Posterior vena cava (tissue), 2 donors: ENCODE measurements around the gene CYSLTR2. TPM values are rescaled to one million over a fixed set of nuclear protein-coding genes. Genes with fewer than 3 reads are reported as not detected.

ENCODE experiments used
- DNase-seq: peaks from one replicate; pipeline ENCODE4 v3.0.0-alpha.2; 2020; ENCODE audit warnings: low spot score
- intact Hi-C, 2 donors: fragments of 100-400 bp; cut with DNase I; formaldehyde crosslinking; loops; one replicate each; pipeline versions ENCODE4 v1.14.1 to v1.14.2; 2022 to 2023
- long read RNA-seq, 2 donors: library from polyadenylated mRNA; unstranded; transcript quantifications; one replicate each; pipeline ENCODE4 v2.0.0, GENCODE V29; 2020 to 2021
- total RNA-seq, 2 donors: library from RNA; stranded (reverse); fragmentation: NEBNext Ultra II Directional; extraction: Animal tissue kit (Norgen Biotek cat#: 25700); gene quantifications; one replicate each; pipeline ENCODE4 v1.2.1, GENCODE V29; 2021
- donor health status: DM: yes; HTN: yes; CAD: no.
- donor health status: DM: yes; HTN: yes; CAD: no.

The CYSLTR2 gene, protein sequence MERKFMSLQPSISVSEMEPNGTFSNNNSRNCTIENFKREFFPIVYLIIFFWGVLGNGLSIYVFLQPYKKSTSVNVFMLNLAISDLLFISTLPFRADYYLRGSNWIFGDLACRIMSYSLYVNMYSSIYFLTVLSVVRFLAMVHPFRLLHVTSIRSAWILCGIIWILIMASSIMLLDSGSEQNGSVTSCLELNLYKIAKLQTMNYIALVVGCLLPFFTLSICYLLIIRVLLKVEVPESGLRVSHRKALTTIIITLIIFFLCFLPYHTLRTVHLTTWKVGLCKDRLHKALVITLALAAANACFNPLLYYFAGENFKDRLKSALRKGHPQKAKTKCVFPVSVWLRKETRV
- 1 to 10 TPM in 1 of 2 donors, under 1 TPM in 1; 0.86 to 2.2 TPM for total RNA-seq
- long read RNA-seq, donor 1 = 0 reads
- long read RNA-seq, donor 2 = 0 reads

DNA sequence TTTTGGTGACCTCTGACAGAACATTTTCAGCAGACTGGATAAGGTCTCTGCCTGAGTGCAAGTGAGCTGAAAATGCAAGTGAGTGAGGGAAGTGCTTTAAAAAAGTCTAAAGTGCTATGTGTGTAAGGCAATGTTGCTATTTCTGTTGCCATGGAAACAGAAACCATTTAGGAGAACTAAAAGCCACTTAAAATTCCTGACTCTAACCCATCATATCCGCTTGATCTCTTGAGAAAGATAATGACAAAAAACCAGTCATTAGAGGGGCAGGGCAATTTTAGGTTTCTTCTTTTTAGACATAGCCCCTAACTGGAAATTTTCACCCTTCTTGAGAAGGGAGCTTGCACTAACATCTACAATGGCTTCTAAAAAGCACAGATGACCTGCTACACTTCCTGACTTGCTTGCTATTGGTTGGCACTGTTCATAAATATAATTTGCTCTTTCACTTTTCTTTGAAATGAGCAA, at the start of gene CYSLTR2:
TSS of gene CYSLTR2 (plus strand) at position 458 of the 468 bp plus-strand sequence. CDS start 52,889 bp downstream, outside the sequence.
- intact Hi-C loops = no loop called here
- no peak for DNase-seq

DNA sequence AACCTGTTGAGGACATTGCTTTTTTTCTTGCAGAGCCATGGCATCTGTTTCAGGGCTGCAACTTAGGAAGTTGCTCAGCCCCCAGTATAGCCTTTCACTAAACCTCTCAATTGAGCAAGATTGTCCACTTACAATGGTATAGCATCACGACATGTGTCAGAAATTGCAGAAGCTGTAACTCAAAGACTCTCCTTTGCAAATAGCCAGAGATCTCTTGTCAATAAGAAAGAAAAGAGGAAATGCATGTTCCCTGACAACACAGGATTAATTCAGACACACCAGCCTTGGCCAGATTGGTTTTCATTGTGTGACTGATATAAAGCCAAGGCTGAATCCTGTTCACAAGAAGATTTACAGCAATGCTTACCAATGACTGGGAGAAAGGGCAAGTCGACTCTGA, 38.7 kb upstream of the CYSLTR2 start:
- intact Hi-C loops = no loop called here
- no peak for DNase-seq

DNA sequence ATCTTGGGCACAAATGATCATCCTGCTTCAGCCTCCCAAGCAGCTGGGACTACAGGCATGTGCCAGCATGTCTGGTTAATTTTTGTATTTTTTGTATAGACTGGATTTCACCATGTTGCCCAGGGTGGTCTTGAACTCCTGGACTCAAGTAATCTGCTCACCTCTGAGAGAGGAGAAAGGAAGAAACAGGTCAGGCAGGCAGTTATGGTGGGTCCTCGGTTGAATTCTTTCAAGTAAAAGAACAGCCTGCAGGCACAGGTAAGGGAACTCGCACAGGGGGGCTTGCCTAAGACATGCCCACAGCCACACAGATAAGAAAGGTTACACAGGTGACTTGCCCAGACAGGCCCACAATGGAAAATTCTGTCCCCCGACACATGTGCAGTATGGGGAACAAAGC, 34.8 kb upstream of the CYSLTR2 start:
- intact Hi-C loops = no loop called here
- DNase-seq = no peak

DNA sequence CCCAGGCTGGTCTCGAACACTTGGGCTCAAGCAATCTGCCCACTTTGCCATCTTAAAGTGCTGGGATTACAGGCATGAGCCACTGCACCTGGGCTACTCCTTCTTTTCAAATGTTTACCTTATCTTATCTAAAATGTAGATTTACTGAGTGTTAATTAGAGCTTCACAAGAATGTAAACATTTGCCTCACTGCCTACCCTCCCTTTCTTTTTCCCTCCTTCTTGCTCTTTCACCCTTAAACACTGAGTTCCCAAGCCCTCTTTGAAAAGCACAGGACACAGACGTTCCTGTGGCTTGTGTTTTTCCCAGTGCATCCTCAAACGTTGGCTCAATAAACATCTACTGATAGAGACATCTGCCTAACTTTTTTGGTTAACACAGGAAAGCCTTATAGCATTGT, 32.7 kb upstream of the CYSLTR2 start:
- intact Hi-C loops = no loop called here

DNA sequence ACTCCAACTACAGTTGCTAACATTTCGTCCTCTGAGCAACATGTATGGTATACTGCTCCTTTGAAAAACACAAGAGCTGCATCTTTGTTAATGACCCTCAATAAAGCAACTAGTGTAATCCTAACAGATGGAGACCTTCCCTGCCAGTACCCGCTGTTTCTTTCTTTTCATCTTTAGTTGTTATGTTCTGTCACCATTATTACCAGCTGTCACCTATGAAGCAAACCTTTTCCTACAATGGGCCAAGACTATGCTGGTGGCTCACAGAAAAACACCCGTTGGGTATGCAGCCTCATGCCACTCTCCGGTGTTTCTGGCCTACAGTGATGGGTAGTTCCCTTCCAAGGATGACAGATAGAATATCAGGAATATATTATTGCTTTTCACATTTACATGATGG, 29.7 kb upstream of the CYSLTR2 start:
- no peak for DNase-seq
- intact Hi-C loops = no loop called here

More for the DNA sequence above, 32.7 kb upstream of the CYSLTR2 start:
- DNase-seq = no peak

DNA sequence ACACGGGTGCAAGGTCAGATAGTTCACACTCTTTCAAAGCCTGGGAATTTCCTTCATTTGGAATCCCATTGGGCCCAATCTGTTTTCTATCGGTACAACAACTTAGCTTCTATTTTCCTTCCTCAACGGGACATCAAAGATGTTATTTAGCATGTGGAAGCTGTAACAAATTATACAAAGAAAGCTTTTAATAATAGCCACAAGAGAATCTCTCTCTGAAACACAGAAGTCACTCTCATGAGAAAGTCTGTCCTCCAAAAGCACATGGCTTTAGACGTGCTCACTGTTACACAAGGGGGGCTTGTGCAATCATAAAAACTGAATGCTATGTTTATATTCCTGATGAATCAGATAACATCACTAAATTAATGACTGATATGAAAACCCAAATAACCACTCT, 28.9 kb upstream of the CYSLTR2 start:
- intact Hi-C loops = no loop called here

DNA sequence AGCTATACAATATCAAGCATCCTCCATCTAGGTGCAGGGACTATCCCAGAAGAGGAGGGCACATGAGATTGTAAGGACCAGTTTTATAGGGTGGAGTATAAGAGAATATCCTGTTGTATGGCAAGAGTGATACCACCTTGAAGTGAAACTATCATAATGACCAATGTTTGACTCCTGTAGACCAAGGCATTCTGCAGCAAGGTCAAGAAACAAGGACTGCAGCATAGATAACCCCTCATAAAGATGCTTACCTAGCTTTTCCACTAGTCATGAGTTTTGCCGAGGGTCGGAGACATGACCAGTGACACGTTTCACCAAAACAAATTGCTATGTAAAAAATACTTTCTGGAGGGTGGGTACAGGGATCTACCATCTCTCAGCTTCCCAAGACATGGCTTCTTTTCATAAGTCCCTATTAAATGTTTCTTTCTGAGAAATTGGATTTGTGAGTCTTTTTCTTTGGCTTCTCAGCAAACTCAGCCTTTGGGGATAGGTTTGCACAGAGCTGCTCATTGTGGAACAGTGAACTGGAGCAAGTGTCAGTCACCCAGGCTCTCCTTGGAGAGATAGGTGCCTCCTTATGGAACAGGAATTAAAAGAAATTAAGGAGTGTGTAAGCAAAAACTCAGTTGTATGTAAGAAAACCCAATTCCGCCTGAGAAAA, 28.2 kb upstream of the CYSLTR2 start:
- no peak for DNase-seq
- intact Hi-C loops = no loop called here

More for the DNA sequence above, 28.9 kb upstream of the CYSLTR2 start:
- no peak for DNase-seq

DNA sequence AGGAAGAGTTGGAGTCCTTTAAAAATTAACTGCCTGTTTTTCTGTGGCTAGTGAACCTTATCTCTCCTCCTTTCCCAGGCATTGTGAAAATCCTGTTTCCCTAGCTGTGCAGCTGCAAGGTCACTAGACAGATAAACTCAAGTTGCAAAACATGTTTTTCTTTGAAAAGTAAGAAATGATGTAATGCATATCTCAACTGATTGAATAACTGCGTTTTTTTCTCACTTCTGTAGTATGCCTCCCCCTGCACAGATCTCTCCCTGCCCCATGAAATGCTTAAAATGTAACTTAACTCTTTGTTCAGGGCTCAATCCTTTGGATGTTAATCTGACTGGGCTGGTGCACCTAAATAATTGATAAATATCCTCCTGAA, 27.7 kb upstream of the CYSLTR2 start:
- intact Hi-C loops = no loop called here
- DNase-seq = no peak

DNA sequence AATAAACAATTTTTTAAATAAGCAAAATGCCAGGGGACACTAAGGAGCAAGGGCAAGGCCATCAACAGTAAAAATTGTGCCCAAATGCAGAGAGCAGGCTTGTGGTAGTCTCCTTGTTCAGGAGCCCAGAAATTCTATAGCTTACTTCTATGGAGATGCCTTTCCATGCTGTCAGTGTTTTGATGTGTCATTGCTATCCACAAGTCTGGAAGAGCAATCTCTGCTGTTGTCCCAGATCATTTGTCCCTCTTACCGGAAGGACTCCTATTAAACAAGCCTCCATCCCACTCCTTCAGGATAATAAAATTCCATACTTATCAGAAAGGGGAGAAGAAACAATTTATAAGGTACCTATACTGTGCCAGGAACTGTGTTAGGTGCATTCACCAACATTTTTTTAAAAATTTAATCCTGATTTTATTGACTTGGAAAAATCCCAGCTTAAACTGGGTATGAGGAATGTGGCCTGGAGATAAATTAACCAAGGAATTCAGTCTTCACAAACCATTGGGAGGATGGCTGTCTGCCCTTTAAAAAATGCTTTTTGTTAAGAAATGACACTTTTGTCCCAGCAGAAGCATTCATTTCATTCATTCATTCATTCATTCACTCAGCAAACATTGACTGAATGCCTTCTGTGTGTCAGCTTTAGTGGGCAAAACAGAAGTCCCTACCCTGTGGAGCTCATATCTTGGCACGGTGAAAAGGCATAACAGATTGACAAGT, 26.8 kb upstream of the CYSLTR2 start:
- no peak for DNase-seq
- intact Hi-C loops = no loop called here

DNA sequence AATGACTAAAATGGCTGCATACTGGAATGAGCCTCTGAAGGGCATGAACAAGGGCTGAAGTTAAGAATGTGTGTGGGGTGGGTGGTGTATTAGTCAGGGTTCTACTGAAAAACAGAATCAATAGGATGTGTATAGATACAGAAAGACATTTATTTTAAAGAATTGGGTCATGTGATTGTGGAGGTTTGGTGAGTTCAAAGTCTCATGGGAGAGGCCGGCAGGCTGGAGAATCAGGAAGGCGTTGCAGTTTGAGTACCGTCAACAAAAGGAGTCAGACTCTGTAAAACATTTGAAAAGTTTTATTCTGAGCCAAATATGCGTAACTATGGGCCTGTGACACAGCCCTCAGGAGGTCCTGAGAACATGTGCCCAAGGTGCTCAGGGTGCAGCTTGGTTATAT, 24.5 kb upstream of the CYSLTR2 start:
- no peak for DNase-seq
- intact Hi-C loops = no loop called here

DNA sequence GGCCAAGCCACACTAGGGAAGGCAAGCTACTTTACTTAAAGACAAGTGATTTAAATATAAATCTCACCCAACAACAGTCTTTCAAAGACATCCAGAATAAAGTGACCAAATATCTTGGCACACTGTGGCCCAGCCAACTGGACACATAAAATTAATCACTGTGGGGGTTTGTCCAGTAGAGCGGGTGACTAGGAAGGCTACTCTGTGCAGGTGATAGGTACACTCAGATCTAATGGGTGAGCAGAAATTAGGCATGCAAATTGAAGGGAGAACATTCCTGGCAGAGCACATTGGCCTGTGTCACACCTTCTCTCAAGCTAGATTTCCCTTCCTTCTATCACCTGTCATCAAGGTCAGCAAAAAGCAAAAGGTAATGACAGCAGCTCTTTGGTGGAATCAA, 23.4 kb upstream of the CYSLTR2 start:
- intact Hi-C loops = no loop called here
- no peak for DNase-seq

DNA sequence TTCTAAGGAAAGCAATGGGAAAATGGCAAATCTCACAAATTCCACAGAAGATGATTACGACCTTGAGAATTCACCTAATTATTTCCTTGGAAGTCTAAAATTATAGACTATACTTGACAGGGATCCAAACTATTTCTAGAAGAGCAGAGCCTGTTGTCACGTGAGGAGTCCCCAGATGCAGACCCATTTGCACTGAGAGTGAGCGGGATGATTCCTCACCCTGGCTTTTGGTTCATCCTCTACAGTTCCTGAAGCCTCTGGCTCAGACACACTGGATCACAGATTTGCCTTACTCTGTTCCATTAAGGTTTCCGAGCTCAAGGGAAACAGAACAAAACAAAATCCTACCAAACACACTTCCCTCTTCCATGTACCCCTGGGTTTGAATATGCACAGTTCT, 23.0 kb upstream of the CYSLTR2 start:
- intact Hi-C loops = no loop called here
- no peak for DNase-seq

DNA sequence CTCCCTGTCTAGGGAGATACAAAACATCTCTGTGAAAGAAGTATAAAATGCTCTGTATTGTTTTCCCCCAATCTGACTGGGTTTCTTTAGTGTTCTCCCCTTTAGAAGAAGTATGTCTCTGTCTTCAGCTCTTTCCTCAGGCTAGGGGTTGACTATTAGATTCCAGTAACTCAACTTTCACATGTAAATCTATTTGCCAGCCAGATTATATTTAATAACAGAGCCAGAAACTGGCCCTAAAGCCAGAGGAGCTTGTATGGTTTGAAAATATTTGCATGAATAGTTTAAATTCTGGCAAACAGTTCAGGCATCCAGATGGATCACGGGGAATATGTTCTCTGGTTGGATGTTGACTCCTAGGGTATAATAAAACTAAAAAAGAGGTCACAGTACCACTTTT, 22.3 kb upstream of the CYSLTR2 start:
- intact Hi-C loops = no loop called here
- no peak for DNase-seq

DNA sequence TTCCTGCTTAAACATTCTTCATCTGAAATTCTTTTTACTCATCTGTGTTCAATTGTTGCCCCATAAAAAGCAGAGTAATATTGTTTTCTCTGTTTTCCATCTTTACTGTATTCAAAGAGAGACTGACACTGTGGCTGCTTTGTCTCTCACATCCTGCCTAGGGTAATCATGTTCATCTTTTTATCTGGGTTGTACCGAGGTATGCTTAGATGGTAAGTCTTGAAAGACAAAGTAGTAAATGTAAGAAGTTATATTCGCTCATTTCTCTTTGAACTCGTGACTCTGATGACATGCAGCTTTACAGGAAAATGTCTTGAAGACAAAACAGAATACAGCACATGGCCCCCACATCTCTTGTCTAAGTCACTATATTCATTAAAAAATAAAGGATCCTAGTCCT, 20.0 kb upstream of the CYSLTR2 start:
- intact Hi-C loops = no loop called here
- no peak for DNase-seq

DNA sequence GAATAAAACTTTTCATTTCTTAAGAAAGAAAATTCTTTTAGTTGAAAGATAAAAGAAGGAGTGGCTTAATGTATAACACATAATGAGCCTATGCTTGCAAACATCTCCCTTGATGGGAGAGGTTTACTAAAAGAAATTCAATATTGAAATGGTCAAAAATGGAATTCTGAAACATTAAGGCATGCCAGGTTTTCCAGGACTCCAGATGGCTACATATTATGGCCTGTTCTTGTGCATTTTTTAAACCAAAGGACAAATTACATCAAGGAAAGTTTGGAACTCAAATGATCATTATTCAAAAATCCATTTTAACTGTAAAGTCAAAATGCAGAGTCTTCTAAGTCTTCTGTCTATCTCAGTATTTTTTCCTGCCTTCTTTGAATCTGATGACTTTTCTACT, 19.1 kb upstream of the CYSLTR2 start:
- DNase-seq = no peak
- intact Hi-C loops = no loop called here

DNA sequence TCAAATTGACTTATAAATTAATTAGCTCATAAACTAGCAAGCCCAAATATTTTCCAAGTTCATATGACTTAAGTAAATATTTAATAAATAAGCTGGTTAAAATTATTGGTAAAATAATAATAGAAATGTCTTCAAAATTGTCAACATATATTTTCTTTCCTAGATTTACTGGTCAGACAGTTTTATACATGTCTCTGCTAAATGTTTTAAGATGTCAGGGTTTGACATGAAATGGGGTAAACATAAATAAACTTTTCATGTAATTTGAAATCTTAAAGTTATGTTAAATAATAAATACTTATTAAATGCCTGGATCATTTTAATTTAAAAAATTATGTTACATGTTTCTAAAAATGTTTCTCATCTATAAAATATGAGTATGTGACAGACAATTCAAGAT, 18.3 kb upstream of the CYSLTR2 start:
- DNase-seq = no peak
- intact Hi-C loops = no loop called here

DNA sequence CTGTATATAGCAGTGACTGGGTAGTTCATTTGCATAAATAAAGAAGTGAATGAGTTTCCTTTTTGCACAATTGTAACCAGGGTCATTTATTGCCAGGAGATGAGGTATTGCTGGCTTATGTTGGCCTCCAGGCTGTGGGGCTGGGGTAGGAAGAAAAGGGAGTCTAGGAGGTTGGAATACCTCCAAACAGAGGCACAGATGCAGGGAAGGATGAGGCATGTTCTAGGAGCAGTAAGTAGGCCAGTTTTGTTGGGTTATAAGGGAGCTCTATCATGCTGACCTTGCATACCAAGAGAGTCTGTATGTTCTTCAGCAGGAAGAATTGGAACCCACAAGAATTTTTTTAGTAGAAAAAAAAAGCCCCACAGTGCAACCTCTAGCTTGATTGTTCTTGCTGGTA, 17.2 kb upstream of the CYSLTR2 start:
- no peak for DNase-seq
- intact Hi-C loops = no loop called here

DNA sequence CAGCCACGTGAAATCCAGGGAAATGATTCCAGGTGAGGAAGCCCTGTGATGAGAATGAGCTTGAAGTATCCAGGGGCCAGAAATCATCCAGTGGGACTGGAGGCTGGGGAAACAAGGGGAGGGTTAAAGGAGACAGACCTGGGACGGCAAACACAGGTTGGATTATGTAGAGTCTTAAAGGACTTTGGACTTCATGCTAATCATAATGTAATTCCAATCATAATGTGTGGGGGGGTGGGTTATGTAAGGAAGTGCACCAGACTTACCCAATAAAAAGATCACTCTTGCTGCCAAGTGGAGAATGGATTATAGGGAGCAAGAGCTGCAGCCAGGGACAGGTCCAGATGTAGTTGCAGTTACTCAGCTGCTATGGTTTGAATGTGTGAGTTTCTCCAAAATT, 16.1 kb upstream of the CYSLTR2 start:
- no peak for DNase-seq
- intact Hi-C loops = no loop called here

DNA sequence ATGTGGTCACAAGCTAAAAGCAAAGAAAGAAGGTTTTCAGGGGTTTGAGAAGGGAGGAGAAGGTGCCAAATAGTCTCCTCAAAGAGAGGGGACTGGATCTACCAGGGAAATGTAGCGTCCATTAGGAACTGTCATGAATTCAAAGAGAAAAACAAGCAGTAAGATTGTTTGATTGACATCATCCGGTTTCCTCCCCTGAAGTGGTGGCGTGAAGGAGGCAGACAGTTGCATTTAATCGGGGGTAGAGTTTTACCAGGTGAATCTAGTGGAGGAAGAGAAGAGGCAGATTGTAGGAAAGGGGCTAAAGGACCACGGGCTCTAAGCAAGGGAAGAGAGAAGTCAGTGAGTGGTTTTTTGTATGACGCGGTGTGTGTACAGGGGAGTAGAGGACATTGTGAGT, 13.0 kb upstream of the CYSLTR2 start:
- intact Hi-C loops = no loop called here
- no peak for DNase-seq

DNA sequence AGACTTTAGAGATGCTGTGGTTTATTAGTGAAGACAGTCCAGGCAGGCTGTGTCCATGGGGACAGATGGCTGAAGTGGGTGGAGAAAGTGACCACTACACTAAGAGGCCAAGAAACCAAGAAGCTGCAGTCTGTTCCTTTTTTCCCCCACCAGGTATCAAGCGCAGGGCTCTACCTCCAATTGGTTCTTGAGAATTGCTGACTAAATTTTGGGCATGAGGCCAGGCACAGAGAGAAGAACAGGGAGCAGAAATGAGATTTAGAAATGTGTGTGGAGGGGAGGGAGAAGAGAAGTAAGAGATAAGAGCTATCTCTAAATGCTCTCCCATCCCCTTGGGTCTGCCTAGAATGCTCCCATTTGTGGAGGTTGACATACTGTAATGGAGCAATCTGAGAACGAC, 12.3 kb upstream of the CYSLTR2 start:
- no peak for DNase-seq
- intact Hi-C loops = no loop called here
